GM12878 (cell line): ENCODE data around the gene SH2D2A. TPM values are rescaled to one million over a fixed set of nuclear protein-coding genes. Genes with fewer than 3 reads are reported as not detected.

Source experiments
- EP300 ChIP-seq, 2 experiments: fragments of 150-350 bp in 1 of 2; IDR thresholded peaks; 2 replicates each; pipeline ENCODE4 v1.6.1; 2011 to 2012; ENCODE audit warnings: low read depth in 2 of 2, low read length in 2 of 2, borderline replicate concordance in 1 of 2, improper control_type of control experiment in 1 of 2, inconsistent platforms in 1 of 2; ENCODE audit not compliant: control insufficient read depth in 1 of 2
- HDAC6 ChIP-seq: fragments of 200-600 bp; sonication (generic); IDR thresholded peaks from one replicate; pipeline ENCODE4 v1.8.0; 2017; ENCODE audit warnings: antibody characterized with exemption; ENCODE audit not compliant: unreplicated experiment
- RELA ChIP-seq: fragments of 450-650 bp; IDR thresholded peaks from 2 replicates; pipeline ENCODE4 v1.8.0; 2014; ENCODE audit warnings: borderline replicate concordance; ENCODE audit not compliant: partially characterized antibody
- SMAD1 ChIP-seq: fragments of 450-650 bp; IDR thresholded peaks from 2 replicates; pipeline ENCODE4 v1.6.1; 2018; ENCODE audit warnings: mild to moderate bottlenecking, low read depth; ENCODE audit not compliant: partially characterized antibody
- polyA plus RNA-seq, 11 experiments: library from polyadenylated mRNA; depleted of rRNA in 4 of 11; unstranded in 6 of 11; stranded (reverse) in 5 of 11; fragments of >200 nt; fragmentation: Nextera tagmentation in 4 of 11; fragmentation: Illumina TruSeq in 1 of 11; extraction: Ambion mirVana in 4 of 11; extraction: Trizol in 1 of 11; gene quantifications; 1 replicate in 1 of 11; 2 replicates in 10 of 11; pipeline versions ENCODE4 v1.2.1 to v1.2.3, GENCODE V29; 2011 to 2016; ENCODE audit warnings: inconsistent platforms in 2 of 11, missing spikeins in 2 of 11, low read depth in 1 of 11
- total RNA-seq, 4 experiments: library from RNA; depleted of rRNA in 3 of 4; stranded (reverse); fragments of >200 nt in 3 of 4; fragmentation: Illumina TruSeq in 1 of 4; extraction: Trizol in 1 of 4; gene quantifications; 2 replicates each; pipeline versions ENCODE4 v1.2.1 to v1.2.3, GENCODE V29; 2013 to 2021
- TF ChIP-seq, protein P1 (sequence below): fragments of 450-650 bp; IDR thresholded peaks from 2 replicates; pipeline ENCODE4 v1.6.1; 2017; ENCODE audit warnings: antibody characterized with exemption, mild to moderate bottlenecking, moderate library complexity
- TF ChIP-seq, protein P2 (sequence below): fragments of 450-650 bp; formaldehyde crosslinking; IDR thresholded peaks from 2 replicates; pipeline ENCODE4 v1.4.0; 2020; ENCODE audit warnings: mild to moderate bottlenecking, moderate library complexity
- TF ChIP-seq, protein P3 (sequence below): fragments of 450-650 bp; IDR thresholded peaks from 2 replicates; pipeline ENCODE4 v1.6.1; 2016; ENCODE audit warnings: mild to moderate bottlenecking
- TF ChIP-seq, protein P4 (sequence below): fragments of 450-650 bp; IDR thresholded peaks from 2 replicates; pipeline ENCODE4 v1.6.1; 2014; ENCODE audit warnings: mild to moderate bottlenecking
- TF ChIP-seq, protein P5 (sequence below), 3 experiments: IDR thresholded peaks in 2 of 3; conservative IDR thresholded peaks in 1 of 3; 2 replicates each; pipeline ENCODE4 v1.5.1; 2011; ENCODE audit warnings: low read depth in 3 of 3, low read length in 3 of 3, mild to moderate bottlenecking in 3 of 3, control low read depth in 2 of 3, moderate library complexity in 2 of 3, inconsistent platforms in 1 of 3, mixed read lengths in 1 of 3; ENCODE audit not compliant: control insufficient read depth in 2 of 3, insufficient read depth in 1 of 3; ENCODE audit errors: extremely low read depth in 1 of 3

SH2D2A gene
- total and polyA plus RNA-seq, 10 of the 15 experiments (the other 5 are each of a cell fraction or from before 2014, with no cell fraction given) = 0.72 to 15.9 (median 7.0) TPM

DNA sequence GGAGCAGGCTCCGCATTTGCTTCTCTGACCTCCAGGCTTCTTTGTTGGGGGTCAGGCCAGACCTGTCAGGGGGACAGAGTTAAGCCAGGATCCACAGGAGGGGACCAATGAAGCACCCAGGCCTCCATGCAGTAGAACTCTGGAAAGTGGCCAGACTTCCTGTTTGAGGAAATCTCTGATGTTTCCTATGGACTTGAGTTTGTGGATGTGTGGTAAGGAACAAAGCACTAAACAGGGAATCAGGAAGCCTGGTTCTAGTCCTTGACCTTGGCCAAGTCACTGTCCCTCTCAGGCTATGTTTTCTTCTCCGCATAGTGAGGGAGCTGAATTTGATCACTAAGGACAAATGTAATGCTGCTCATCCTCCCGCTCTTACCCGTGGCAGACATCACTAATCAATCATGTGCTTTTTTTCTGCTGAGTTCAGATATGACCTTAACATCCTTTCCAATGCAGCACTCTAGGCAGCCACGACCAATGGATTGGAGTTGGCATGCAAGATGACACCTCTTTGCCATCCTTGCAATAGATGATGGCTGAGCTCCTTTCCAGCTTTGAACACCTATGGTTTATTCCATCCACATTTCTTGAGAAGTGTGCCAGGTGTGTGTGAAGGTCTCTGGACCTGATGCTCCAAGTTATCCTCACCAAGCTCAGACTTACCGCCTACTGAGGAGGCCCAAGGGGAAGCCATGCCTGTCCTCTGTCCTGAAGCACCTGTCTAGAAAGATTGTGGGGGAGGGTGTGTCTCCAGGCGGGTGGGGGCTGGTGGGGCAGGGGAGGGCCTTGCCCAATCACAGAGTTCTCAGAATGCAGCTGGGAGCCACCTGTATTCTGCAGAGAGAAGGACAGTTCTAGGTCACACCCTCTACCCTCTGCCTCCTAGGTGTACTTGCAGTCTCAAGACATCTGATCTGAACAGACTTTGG, 9.9 kb downstream of the SH2D2A start (continued):
- TF ChIP-seq, protein P1, sequence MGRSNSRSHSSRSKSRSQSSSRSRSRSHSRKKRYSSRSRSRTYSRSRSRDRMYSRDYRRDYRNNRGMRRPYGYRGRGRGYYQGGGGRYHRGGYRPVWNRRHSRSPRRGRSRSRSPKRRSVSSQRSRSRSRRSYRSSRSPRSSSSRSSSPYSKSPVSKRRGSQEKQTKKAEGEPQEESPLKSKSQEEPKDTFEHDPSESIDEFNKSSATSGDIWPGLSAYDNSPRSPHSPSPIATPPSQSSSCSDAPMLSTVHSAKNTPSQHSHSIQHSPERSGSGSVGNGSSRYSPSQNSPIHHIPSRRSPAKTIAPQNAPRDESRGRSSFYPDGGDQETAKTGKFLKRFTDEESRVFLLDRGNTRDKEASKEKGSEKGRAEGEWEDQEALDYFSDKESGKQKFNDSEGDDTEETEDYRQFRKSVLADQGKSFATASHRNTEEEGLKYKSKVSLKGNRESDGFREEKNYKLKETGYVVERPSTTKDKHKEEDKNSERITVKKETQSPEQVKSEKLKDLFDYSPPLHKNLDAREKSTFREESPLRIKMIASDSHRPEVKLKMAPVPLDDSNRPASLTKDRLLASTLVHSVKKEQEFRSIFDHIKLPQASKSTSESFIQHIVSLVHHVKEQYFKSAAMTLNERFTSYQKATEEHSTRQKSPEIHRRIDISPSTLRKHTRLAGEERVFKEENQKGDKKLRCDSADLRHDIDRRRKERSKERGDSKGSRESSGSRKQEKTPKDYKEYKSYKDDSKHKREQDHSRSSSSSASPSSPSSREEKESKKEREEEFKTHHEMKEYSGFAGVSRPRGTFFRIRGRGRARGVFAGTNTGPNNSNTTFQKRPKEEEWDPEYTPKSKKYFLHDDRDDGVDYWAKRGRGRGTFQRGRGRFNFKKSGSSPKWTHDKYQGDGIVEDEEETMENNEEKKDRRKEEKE = no peak
- TF ChIP-seq, protein P2, sequence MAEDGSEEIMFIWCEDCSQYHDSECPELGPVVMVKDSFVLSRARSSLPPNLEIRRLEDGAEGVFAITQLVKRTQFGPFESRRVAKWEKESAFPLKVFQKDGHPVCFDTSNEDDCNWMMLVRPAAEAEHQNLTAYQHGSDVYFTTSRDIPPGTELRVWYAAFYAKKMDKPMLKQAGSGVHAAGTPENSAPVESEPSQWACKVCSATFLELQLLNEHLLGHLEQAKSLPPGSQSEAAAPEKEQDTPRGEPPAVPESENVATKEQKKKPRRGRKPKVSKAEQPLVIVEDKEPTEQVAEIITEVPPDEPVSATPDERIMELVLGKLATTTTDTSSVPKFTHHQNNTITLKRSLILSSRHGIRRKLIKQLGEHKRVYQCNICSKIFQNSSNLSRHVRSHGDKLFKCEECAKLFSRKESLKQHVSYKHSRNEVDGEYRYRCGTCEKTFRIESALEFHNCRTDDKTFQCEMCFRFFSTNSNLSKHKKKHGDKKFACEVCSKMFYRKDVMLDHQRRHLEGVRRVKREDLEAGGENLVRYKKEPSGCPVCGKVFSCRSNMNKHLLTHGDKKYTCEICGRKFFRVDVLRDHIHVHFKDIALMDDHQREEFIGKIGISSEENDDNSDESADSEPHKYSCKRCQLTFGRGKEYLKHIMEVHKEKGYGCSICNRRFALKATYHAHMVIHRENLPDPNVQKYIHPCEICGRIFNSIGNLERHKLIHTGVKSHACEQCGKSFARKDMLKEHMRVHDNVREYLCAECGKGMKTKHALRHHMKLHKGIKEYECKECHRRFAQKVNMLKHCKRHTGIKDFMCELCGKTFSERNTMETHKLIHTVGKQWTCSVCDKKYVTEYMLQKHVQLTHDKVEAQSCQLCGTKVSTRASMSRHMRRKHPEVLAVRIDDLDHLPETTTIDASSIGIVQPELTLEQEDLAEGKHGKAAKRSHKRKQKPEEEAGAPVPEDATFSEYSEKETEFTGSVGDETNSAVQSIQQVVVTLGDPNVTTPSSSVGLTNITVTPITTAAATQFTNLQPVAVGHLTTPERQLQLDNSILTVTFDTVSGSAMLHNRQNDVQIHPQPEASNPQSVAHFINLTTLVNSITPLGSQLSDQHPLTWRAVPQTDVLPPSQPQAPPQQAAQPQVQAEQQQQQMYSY (CRISPR knock-in tag) = no peak
- TF ChIP-seq EP300 (IDR thresholded peaks at IDR 0.05; ENCODE audit: borderline replicate concordance in 1 of 2, control insufficient read depth in 1 of 2, low read depth in 2 of 2, low read length in 2 of 2) (no peak), RELA (no peak), SMAD1 (no peak), HDAC6 (no peak)
- TF ChIP-seq, protein P3, sequence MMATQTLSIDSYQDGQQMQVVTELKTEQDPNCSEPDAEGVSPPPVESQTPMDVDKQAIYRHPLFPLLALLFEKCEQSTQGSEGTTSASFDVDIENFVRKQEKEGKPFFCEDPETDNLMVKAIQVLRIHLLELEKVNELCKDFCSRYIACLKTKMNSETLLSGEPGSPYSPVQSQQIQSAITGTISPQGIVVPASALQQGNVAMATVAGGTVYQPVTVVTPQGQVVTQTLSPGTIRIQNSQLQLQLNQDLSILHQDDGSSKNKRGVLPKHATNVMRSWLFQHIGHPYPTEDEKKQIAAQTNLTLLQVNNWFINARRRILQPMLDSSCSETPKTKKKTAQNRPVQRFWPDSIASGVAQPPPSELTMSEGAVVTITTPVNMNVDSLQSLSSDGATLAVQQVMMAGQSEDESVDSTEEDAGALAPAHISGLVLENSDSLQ = no peak
- TF ChIP-seq, protein P4, sequence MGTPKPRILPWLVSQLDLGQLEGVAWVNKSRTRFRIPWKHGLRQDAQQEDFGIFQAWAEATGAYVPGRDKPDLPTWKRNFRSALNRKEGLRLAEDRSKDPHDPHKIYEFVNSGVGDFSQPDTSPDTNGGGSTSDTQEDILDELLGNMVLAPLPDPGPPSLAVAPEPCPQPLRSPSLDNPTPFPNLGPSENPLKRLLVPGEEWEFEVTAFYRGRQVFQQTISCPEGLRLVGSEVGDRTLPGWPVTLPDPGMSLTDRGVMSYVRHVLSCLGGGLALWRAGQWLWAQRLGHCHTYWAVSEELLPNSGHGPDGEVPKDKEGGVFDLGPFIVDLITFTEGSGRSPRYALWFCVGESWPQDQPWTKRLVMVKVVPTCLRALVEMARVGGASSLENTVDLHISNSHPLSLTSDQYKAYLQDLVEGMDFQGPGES = no peak
- TF ChIP-seq, protein P5, sequence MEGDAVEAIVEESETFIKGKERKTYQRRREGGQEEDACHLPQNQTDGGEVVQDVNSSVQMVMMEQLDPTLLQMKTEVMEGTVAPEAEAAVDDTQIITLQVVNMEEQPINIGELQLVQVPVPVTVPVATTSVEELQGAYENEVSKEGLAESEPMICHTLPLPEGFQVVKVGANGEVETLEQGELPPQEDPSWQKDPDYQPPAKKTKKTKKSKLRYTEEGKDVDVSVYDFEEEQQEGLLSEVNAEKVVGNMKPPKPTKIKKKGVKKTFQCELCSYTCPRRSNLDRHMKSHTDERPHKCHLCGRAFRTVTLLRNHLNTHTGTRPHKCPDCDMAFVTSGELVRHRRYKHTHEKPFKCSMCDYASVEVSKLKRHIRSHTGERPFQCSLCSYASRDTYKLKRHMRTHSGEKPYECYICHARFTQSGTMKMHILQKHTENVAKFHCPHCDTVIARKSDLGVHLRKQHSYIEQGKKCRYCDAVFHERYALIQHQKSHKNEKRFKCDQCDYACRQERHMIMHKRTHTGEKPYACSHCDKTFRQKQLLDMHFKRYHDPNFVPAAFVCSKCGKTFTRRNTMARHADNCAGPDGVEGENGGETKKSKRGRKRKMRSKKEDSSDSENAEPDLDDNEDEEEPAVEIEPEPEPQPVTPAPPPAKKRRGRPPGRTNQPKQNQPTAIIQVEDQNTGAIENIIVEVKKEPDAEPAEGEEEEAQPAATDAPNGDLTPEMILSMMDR (IDR thresholded peaks at IDR 0.05 in 2 of 3, conservative IDR thresholded peaks at IDR 0.05 in 1 of 3; ENCODE audit: control insufficient read depth in 2 of 3, extremely low read depth in 1 of 3, insufficient read depth in 1 of 3, low read depth in 3 of 3, low read length in 3 of 3) = no peak
